ENCODE measurements around the gene WFDC6.

WFDC6 gene

DNA sequence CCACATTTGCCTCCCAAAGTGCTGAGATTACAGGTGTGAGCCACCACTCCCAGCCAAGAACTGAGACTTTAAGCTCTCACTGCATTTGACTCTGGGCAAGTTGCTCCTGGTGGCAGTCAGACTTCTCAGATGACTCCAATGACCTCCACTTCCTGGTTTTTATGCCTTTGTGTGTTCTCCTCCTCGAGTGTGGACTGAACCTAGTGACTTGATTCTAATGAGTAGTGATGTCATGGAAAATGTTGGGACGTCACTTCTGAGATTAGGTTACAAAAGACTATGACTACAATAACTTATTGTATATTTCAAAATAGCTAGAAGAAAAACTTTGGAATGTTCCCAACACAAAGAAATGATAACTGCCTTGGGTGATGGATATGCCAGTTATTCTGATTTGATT, 35.9 kb downstream of the WFDC6 start:
- peaks cover 3% of the 10 kb centered on the region for H3K4me1 Mint-ChIP-seq (ENCODE audit: low read depth)
- H3K36me3 Mint-ChIP-seq, result no peaks in the 10 kb centered on the region
- no peak overlapping the region for H3K4me3 Mint-ChIP-seq
- peaks cover 25% of the 10 kb centered on the region for H3K27me3 Mint-ChIP-seq
- no peaks in the 10 kb centered on the region for H3K9me3 Mint-ChIP-seq (ENCODE audit: low read depth)
- no peak overlapping the region for H3K27ac Mint-ChIP-seq

DNA sequence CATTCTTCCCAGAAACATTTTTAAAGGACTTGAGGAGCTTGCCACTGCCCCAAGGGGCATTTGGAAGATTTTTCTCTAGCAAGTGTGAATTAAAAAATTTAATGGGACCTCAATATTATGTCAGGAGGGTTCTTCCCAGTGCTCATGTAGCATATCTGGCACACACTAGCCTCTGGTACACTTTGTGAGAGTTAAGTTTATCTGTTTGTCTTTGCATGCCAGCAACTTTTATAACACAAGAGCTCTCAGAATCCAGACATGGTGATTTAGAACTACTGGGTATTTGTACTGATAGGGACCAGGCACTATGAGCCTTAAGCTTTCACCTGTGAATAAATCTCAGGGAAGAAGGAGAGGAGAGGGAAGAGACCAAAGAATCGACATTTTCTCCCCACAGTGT, 36.7 kb downstream of the WFDC6 start:
- peaks cover 3% of the 10 kb centered on the region for H3K4me1 Mint-ChIP-seq (ENCODE audit: low read depth)
- no peaks in the 10 kb centered on the region for H3K36me3 Mint-ChIP-seq
- H3K4me3 Mint-ChIP-seq, result no peak overlapping the region
- peaks cover 24% of the 10 kb centered on the region for H3K27me3 Mint-ChIP-seq
- H3K27ac Mint-ChIP-seq, result no peak overlapping the region
- no peaks in the 10 kb centered on the region for H3K9me3 Mint-ChIP-seq (ENCODE audit: low read depth)

DNA sequence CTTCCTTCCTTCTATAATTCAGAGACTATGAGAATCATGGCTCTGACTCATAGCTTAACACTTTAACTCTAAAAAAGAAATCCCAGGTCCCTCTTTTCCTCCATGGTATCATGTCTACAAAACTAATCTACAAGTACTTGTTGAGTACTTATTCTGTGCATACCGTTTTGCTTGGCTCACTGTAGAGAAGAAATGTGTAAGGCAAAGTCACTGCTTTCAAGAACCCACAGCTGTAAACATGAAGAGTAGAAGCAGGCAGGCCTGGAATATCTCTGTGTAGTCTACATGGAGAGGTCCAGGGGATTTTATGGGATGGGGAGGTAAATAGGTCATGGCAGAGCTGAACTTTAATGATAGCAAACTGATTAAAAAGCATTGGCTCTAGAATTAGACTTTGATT, 37.7 kb downstream of the WFDC6 start:
- H3K27ac Mint-ChIP-seq, result no peak overlapping the region
- H3K27me3 Mint-ChIP-seq, result peaks cover 20% of the 10 kb centered on the region
- no peaks in the 10 kb centered on the region for H3K4me1 Mint-ChIP-seq (ENCODE audit: low read depth)
- H3K36me3 Mint-ChIP-seq, result no peaks in the 10 kb centered on the region
- H3K4me3 Mint-ChIP-seq, result no peak overlapping the region
- H3K9me3 Mint-ChIP-seq (ENCODE audit: low read depth), result no peaks in the 10 kb centered on the region

DNA sequence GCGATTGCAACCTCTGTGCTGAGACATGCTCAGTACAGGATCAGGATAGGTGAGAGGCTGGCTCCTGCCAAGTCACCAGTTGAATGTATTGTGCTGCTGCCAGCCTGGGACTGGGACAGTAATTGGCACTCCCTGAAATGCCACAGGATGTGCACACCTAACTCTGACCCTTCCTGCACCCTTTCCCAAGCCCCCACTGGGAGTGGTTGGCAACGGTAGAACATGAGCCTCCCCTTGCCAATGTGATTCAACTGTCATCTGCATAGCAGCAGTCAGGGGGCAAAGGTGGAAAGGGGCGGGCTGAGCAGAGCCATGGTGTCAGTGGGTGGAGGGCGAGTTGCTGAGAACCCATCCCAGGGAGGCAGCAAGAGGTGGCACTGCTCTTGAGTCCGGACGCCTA, 39.3 kb downstream of the WFDC6 start:
- peaks cover 15% of the 10 kb centered on the region for H3K27me3 Mint-ChIP-seq
- H3K27ac Mint-ChIP-seq, result no peak overlapping the region
- H3K36me3 Mint-ChIP-seq, result no peaks in the 10 kb centered on the region
- H3K4me1 Mint-ChIP-seq (ENCODE audit: low read depth), result no peaks in the 10 kb centered on the region
- H3K4me3 Mint-ChIP-seq, result no peak overlapping the region
- no peaks in the 10 kb centered on the region for H3K9me3 Mint-ChIP-seq (ENCODE audit: low read depth)

DNA sequence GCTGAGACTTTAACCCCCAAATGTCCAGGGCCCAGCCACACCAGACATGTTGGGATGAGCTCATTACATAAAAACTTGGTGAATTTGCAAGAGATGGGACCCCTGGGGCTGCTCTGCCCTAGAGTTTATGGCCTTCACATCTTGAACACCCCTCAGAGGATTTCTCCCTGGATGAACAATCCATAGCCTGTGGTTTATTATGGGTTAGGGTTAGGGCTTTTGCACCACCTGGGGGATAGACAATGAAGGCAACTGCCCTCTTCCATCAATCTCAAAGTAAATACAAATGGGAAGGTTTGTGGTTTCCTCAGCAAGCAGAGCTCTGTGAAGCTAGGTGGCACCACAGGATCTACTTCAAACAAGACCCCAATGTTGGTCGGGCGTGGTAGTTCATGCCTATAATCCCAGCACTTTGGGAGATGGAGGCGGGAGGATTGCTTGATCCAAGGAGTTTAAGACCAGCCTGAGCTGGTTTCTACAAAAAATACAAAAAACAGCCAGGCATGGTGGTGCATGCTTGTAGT, 41.2 kb downstream of the WFDC6 start:
- Mint-ChIP-seq H3K4me3 (no peak overlapping the region), H3K9me3 (ENCODE audit: low read depth) (no peaks in the 10 kb centered on the region), H3K27ac (no peak overlapping the region), H3K36me3 (no peaks in the 10 kb centered on the region), H3K27me3 (peaks cover 15% of the 10 kb centered on the region), H3K4me1 (ENCODE audit: low read depth) (no peaks in the 10 kb centered on the region)

DNA sequence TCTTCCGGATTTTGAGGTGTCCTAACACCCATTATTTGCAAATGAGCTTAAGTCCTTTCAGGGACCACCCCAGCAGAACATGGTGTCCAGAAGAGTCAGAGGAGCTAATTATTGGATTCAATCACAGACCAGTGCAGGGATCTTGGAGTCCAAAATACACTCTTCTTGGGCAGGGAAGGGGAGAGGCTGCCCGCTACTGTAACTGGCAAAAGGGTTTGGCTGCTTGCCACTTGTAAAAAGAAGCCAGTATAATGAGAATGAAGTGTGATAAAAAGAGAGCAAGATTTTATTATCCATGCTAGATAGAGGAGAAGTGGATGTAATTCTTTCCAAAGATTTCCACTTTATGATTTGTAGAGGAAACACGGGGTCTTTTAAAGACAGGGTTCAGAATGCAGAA, 43.1 kb downstream of the WFDC6 start:
- H3K4me3 Mint-ChIP-seq, result no peak overlapping the region
- peaks cover 10% of the 10 kb centered on the region for H3K27me3 Mint-ChIP-seq
- H3K27ac Mint-ChIP-seq, result no peak overlapping the region
- no peaks in the 10 kb centered on the region for H3K36me3 Mint-ChIP-seq
- no peaks in the 10 kb centered on the region for H3K4me1 Mint-ChIP-seq (ENCODE audit: low read depth)
- no peaks in the 10 kb centered on the region for H3K9me3 Mint-ChIP-seq (ENCODE audit: low read depth)

DNA sequence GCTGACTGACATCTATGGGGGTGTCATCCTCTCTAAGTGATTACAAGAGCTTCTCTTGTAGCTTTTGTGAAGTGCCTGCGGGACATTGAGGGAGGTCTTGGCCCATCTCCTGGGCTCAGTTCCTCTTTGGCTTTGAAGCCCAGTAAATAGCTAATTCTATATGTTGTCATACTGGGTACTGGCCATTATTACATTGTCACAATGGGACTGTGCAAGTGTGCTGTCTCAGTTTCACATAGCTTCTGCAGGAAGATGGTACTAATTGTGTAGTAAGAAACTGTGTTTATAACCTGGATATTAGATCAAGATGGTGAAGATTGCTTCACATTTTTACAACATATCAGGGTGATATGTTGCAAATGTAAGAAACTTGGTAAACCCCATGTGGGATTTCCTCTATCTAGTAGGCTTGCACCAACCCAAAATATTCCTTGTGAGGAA, 43.8 kb downstream of the WFDC6 start:
- H3K27me3 Mint-ChIP-seq, result peaks cover 11% of the 10 kb centered on the region
- no peaks in the 10 kb centered on the region for H3K9me3 Mint-ChIP-seq (ENCODE audit: low read depth)
- H3K36me3 Mint-ChIP-seq, result no peaks in the 10 kb centered on the region
- H3K27ac Mint-ChIP-seq, result no peak overlapping the region
- H3K4me1 Mint-ChIP-seq (ENCODE audit: low read depth), result no peaks in the 10 kb centered on the region
- H3K4me3 Mint-ChIP-seq, result no peak overlapping the region

DNA sequence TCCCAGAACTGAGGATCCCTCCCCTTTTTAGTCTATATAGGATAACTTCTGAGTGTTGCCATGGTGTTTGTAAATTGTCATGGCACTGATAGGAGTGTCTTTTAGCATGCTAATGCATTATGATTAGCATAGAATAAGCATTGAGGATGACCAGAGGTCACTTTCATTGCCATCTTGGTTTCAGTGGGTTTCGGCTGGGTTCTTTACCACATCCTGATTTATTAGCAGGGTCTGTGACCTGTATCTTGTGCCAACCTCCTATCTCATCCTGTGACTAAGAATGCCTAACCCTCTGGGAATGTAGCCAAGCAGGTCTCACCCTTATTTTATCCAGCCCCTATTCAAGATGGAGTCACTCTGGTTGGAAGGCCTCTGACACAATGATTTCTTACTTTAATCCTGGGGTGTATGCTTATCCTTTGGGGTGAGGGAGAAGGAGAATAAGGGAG, 50.2 kb downstream of the WFDC6 start:
- Mint-ChIP-seq H3K36me3 (no peaks in the 10 kb centered on the region), H3K27ac (no peak overlapping the region), H3K27me3 (peaks cover 10% of the 10 kb centered on the region), H3K4me3 (no peak overlapping the region), H3K4me1 (ENCODE audit: low read depth) (no peaks in the 10 kb centered on the region), H3K9me3 (ENCODE audit: low read depth) (no peaks in the 10 kb centered on the region)

DNA sequence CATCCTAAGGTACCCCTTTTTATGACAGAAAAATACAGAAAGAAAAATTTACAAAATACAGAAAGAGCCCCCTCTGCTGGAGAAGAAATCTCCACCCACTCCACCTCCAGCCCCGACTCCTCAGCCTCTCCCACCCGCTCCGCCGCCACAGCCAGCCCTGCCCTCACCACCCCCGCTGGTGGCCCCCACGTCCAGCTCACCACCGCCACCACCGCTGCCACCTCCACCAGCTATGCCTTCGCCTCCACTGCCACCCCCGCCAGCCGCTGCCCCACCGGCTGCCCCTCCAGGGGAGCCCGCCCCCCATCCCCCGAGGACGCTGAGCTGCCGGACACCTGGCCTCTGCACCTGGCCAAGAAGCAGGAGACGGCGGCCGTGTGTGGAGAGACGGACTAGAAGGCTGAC, 52.0 kb downstream of the WFDC6 start:
- no peaks in the 10 kb centered on the region for H3K4me1 Mint-ChIP-seq (ENCODE audit: low read depth)
- no peaks in the 10 kb centered on the region for H3K36me3 Mint-ChIP-seq
- H3K27ac Mint-ChIP-seq, result no peak overlapping the region
- no peaks in the 10 kb centered on the region for H3K9me3 Mint-ChIP-seq (ENCODE audit: low read depth)
- H3K4me3 Mint-ChIP-seq, result no peak overlapping the region
- peaks cover 10% of the 10 kb centered on the region for H3K27me3 Mint-ChIP-seq

DNA sequence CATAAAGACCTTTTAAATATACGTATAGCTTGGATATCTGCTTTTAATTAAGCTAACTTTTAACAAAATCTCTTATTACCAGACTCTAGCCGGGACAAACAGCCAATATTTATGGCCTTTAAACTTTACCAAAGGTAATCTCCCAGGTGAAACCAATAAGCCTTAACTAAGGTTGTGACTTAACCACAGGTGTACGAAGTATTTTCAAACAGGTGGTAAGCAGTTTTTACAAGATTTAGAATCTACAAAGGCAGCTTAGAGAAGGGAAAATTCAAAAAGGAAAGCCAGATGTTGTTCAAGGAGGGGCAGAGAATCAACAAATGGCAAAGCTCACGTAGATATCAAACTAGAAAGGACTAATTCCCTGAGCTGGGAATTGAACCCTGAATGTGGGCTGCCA, 53.9 kb downstream of the WFDC6 start:
- Mint-ChIP-seq H3K36me3 (no peaks in the 10 kb centered on the region), H3K4me3 (no peak overlapping the region), H3K27me3 (peaks cover 11% of the 10 kb centered on the region), H3K27ac (no peak overlapping the region), H3K9me3 (ENCODE audit: low read depth) (no peaks in the 10 kb centered on the region), H3K4me1 (ENCODE audit: low read depth) (no peaks in the 10 kb centered on the region)

DNA sequence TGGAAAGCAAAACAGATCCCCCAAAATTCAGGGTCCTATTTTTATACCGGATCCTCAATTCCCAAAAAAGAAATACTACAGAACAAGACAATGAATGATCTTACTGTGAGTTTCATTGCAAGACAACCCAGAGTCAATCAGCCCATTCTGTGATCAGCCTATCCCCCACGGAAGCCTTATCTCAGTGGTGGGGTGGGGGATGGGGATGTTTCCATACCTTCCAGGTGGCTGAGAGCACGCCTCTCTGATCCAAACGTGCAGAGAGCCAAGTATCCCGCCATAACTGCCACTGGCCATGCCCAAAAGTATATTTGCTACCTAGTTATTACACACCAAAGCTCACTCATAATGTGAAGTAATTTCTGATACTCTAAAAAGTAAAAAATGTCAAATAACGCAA, 54.6 kb downstream of the WFDC6 start:
- H3K4me1 Mint-ChIP-seq (ENCODE audit: low read depth), result no peaks in the 10 kb centered on the region
- no peak overlapping the region for H3K4me3 Mint-ChIP-seq
- H3K27ac Mint-ChIP-seq, result no peak overlapping the region
- H3K36me3 Mint-ChIP-seq, result no peaks in the 10 kb centered on the region
- H3K9me3 Mint-ChIP-seq (ENCODE audit: low read depth), result no peaks in the 10 kb centered on the region
- H3K27me3 Mint-ChIP-seq, result peaks cover 14% of the 10 kb centered on the region
